ENCODE data around the gene TEX13A.

TEX13A gene

DNA sequence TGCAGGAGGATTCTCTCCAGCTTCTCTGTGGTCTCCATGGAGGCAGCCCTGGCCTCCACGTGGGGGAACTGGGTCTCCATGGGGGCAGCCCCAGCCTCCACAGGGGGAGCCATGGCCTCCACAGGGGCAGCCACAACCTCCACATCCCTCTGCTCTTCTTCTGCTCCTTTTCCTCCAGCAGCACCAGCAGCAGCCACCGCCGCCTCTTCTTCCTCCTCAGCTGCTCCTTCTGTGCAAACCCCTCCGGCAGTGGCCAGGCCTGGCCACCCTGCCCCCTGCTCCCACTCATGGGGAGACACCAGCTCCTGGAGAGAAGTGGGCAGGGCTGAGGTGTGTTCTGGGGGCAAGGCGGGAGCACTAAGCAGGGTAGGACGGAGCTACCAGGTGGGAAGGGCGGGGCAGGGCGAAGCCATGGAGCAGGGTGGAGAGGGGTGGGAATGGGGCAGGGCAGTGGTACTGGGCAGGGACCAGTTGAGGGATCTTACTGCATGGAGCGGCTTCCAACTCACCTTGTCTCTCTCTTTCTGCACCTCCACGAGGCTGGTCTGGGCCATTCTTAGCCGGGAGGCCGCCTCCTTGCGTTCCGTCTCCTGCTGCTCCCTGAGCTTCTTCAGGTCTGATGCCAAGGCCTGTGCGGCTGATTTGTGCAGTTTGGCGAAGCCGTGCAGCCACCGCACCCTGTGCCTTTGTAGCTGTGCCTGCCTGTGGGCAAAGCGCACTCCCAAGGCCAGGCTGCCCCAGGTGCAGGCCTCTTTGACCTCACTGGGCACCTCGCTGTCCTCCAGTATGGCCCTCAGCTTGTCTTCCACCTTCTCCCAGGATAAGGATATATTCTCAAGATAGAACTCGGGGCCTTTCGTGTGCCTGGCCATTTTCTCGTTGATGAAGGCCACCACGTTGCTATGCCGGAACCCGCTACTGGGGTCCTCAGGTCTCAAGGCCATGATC is 766 bp downstream of the TEX13A start:
- H3K4me1 ChIP-seq (ENCODE audit: insufficient read depth, low read length): no peaks in the 10 kb centered on the region
- no peaks in the 10 kb centered on the region for H3K36me3 ChIP-seq (ENCODE audit: insufficient read depth, low read length)
- no peak overlapping the region for H2AFZ ChIP-seq (ENCODE audit: low read depth, low read length)
- no peak overlapping the region for H3K4me3 ChIP-seq (ENCODE audit: low read length)
- H3K27me3 ChIP-seq (ENCODE audit: insufficient read depth, low read length): no peaks in the 10 kb centered on the region
- H3K9me3 ChIP-seq (ENCODE audit: low read length): no peaks in the 10 kb centered on the region

GRCh38 chrX:105211066-105211575 is 9.4 kb downstream of the TEX13A start:
- Histone ChIP-seq H3K27me3 (ENCODE audit: insufficient read depth, low read length) (no peaks in the 10 kb centered on the region), H2AFZ (ENCODE audit: low read depth, low read length) (no peak overlapping the region), H3K9me3 (ENCODE audit: low read length) (no peaks in the 10 kb centered on the region), H3K4me3 (ENCODE audit: low read length) (no peak overlapping the region), H3K36me3 (ENCODE audit: insufficient read depth, low read length) (no peaks in the 10 kb centered on the region), H3K4me1 (ENCODE audit: insufficient read depth, low read length) (no peaks in the 10 kb centered on the region)

DNA sequence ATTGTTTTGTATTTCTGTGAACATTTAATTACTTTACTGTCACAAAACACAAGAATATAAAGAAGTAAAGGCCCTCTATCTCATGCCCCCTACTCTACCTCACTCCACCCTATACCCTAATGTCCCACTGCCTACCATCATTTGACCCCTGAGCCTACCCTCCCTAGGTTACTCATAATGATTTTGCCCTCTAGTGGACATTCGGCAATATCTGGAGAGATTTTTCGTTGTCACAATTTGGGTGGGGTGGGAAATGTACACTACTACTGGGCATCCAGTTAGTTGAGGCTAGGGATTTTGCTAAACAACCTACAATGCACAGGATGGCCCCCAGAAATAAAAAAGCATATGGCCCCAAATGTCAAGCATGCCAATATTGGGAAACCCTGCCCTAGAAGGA is 10.2 kb downstream of the TEX13A start:
- Histone ChIP-seq H3K36me3 (ENCODE audit: insufficient read depth, low read length) (no peaks in the 10 kb centered on the region), H3K4me1 (ENCODE audit: insufficient read depth, low read length) (no peaks in the 10 kb centered on the region), H3K27me3 (ENCODE audit: insufficient read depth, low read length) (no peaks in the 10 kb centered on the region), H2AFZ (ENCODE audit: low read depth, low read length) (no peak overlapping the region), H3K4me3 (ENCODE audit: low read length) (no peak overlapping the region), H3K9me3 (ENCODE audit: low read length) (no peaks in the 10 kb centered on the region)

GRCh38 chrX:105209406-105209805 is 11.1 kb downstream of the TEX13A start:
- Histone ChIP-seq H3K4me1 (ENCODE audit: insufficient read depth, low read length) (no peaks in the 10 kb centered on the region), H3K27me3 (ENCODE audit: insufficient read depth, low read length) (no peaks in the 10 kb centered on the region), H2AFZ (ENCODE audit: low read depth, low read length) (no peak overlapping the region), H3K9me3 (ENCODE audit: low read length) (no peaks in the 10 kb centered on the region), H3K4me3 (ENCODE audit: low read length) (no peak overlapping the region), H3K36me3 (ENCODE audit: insufficient read depth, low read length) (no peaks in the 10 kb centered on the region)

- H3K36me3 ChIP-seq (ENCODE audit: insufficient read depth, low read length): no peaks in the 10 kb centered on the region
- no peak overlapping the region for H2AFZ ChIP-seq (ENCODE audit: low read depth, low read length)
- H3K27me3 ChIP-seq (ENCODE audit: insufficient read depth, low read length): no peaks in the 10 kb centered on the region
- no peak overlapping the region for H3K4me3 ChIP-seq (ENCODE audit: low read length)
- H3K9me3 ChIP-seq (ENCODE audit: low read length): no peaks in the 10 kb centered on the region
- no peaks in the 10 kb centered on the region for H3K4me1 ChIP-seq (ENCODE audit: insufficient read depth, low read length)
Observed at GRCh38 chrX:105191878-105192277, 28.6 kb downstream of the TEX13A start.

GRCh38 chrX:105190252-105190853 is 30.1 kb downstream of the TEX13A start:
- Histone ChIP-seq H2AFZ (ENCODE audit: low read depth, low read length) (no peak overlapping the region), H3K27me3 (ENCODE audit: insufficient read depth, low read length) (no peaks in the 10 kb centered on the region), H3K9me3 (ENCODE audit: low read length) (no peaks in the 10 kb centered on the region)

DNA sequence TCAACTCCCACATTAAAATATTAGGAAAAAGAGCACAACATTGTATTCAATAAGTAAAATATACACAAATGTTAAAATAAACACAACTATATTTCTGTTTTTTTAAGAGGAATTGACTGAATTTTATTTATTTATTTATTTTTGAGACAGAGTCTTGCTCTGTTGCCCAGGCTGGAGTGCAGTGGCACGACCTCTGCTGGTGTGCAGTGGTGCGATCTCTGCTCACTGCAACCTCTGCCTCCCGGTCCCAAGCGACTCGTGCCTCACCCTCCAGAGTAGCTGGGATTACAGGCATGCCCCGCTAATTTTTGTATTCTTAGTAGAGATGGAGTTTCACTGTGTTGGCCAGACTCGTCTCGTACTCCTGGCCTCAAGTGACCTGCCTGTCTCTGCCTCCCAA is 31.4 kb downstream of the TEX13A start:
- no peaks in the 10 kb centered on the region for H3K27me3 ChIP-seq (ENCODE audit: insufficient read depth, low read length)
- no peak overlapping the region for H2AFZ ChIP-seq (ENCODE audit: low read depth, low read length)
- no peak overlapping the region for H3K4me3 ChIP-seq (ENCODE audit: low read length)
- H3K4me1 ChIP-seq (ENCODE audit: insufficient read depth, low read length): no peaks in the 10 kb centered on the region
- H3K36me3 ChIP-seq (ENCODE audit: insufficient read depth, low read length): no peaks in the 10 kb centered on the region
- no peaks in the 10 kb centered on the region for H3K9me3 ChIP-seq (ENCODE audit: low read length)

More at GRCh38 chrX:105190252-105190853, 30.1 kb downstream of the TEX13A start:
- no peaks in the 10 kb centered on the region for H3K4me1 ChIP-seq (ENCODE audit: insufficient read depth, low read length)
- no peaks in the 10 kb centered on the region for H3K36me3 ChIP-seq (ENCODE audit: insufficient read depth, low read length)
- no peak overlapping the region for H3K4me3 ChIP-seq (ENCODE audit: low read length)

DNA sequence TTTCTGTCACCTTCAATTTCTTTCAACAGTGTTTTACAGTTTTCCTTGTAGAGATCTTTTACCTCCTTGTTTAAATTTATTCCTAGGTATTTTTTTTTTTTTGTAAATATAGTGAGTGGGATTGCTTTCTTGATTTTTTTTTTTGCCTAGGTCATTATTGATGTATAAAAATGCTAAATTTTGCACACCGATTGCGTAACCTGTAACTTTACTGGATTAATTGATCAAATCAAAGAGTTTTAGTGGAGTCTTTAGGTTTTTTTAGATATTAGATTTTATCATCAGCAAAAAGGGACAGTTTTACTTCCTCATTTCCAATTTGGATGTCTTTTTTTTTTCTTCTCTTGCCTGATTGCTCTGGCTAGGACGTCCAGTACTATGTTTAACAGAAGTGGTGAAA is 40.9 kb downstream of the TEX13A start:
- H3K9me3 ChIP-seq (ENCODE audit: low read length): no peaks in the 10 kb centered on the region
- no peaks in the 10 kb centered on the region for H3K36me3 ChIP-seq (ENCODE audit: insufficient read depth, low read length)

GRCh38 chrX:105173071-105173470 is 47.4 kb downstream of the TEX13A start:
- Histone ChIP-seq H3K9me3 (ENCODE audit: low read length) (no peaks in the 10 kb centered on the region), H3K4me3 (ENCODE audit: low read length) (no peak overlapping the region), H2AFZ (ENCODE audit: low read depth, low read length) (no peak overlapping the region), H3K27me3 (ENCODE audit: insufficient read depth, low read length) (no peaks in the 10 kb centered on the region), H3K4me1 (ENCODE audit: insufficient read depth, low read length) (no peaks in the 10 kb centered on the region), H3K36me3 (ENCODE audit: insufficient read depth, low read length) (no peaks in the 10 kb centered on the region)

More for the DNA sequence above, 40.9 kb downstream of the TEX13A start:
- no peaks in the 10 kb centered on the region for H3K27me3 ChIP-seq (ENCODE audit: insufficient read depth, low read length)
- H2AFZ ChIP-seq (ENCODE audit: low read depth, low read length): no peak overlapping the region
- no peaks in the 10 kb centered on the region for H3K4me1 ChIP-seq (ENCODE audit: insufficient read depth, low read length)
- no peak overlapping the region for H3K4me3 ChIP-seq (ENCODE audit: low read length)

All from neuron (in vitro differentiated cells).